Stimulated activated CD8-positive, alpha-beta memory T cell treated with anti-CD3 and anti-CD28 coated beads, Interleukin-7, amount 100 ng/mL, for 4 hours (primary cell): ENCODE measurements around the gene ASB16.
A peak's percentile ranks its signal among the peaks of the same experiment; 100 is the strongest.

ENCODE experiments used
- DNase-seq, 2 donors: peaks; one replicate each; pipeline ENCODE4 v3.0.0-alpha.2; 2020; ENCODE audit warnings: low read depth in 2 of 2

ASB16 gene

DNA sequence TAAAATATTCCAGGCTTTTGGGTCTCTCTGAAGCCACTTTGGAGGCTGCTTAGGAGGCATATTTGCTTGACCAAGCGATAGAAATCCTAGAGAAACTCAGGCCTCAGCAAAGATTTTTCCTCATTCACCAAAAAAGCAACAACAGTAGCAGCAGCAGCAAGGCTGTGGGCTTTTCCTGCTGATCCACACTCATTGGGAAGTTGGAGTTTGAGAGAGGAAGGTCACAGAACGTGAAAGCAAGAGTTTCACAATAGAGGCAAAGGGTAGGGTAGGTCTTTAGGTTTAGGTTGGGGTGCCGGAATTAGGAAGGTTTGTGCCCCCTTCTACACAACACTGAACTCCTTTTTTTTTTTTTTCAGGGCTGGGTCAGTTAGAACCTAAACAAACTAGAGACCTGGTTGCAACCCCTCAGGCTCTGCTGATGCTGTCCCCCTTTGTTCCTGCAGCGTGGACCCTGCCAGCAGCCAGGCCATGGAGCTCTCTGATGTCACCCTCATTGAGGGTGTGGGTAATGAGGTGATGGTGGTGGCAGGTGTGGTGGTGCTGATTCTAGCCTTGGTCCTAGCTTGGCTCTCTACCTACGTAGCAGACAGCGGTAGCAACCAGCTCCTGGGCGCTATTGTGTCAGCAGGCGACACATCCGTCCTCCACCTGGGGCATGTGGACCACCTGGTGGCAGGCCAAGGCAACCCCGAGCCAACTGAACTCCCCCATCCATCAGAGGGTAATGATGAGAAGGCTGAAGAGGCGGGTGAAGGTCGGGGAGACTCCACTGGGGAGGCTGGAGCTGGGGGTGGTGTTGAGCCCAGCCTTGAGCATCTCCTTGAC is 18.3 kb downstream of the ASB16 start:
- DNase-seq = no peak

DNA sequence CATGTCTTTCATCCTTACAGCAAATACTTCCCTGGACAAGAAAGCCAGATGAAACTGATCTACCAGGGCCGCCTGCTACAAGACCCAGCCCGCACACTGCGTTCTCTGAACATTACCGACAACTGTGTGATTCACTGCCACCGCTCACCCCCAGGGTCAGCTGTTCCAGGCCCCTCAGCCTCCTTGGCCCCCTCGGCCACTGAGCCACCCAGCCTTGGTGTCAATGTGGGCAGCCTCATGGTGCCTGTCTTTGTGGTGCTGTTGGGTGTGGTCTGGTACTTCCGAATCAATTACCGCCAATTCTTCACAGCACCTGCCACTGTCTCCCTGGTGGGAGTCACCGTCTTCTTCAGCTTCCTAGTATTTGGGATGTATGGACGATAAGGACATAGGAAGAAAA is 20.0 kb downstream of the ASB16 start:
- DNase-seq = no peak

DNA sequence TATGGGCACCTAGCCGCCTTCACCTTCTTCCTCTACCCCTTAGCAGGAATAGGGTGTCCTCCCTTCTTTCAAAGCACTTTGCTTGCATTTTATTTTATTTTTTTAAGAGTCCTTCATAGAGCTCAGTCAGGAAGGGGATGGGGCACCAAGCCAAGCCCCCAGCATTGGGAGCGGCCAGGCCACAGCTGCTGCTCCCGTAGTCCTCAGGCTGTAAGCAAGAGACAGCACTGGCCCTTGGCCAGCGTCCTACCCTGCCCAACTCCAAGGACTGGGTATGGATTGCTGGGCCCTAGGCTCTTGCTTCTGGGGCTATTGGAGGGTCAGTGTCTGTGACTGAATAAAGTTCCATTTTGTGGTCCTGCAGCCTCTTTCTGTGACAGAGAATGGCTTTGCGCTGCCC is 20.9 kb downstream of the ASB16 start:
- no peak for DNase-seq

DNA sequence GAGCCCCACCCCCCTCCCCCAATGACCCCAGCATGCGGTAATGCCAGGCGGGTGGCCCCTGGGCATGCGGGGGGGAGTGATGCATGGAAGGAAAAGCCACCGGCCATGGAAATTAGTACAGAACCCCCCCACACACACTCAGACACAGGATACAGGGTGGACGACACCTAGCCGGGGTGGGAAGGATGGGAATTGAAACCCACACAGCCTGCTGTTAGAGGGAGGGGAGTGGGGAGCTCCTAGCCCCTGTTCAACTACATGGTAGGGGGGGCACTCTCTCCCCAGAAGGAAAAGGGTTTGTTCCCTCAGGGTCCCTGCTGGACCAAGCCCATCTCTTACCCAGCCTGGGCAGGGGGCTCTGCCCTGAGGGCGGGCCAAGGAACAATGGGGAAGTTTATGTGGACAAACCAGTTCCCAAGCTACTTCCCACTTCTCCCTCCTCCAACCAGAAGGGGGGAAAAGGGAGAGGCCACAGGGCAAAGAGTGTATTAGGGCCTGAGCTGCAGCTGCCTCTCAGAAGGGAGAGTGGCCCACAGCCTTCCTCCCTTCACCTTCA is 21.5 kb downstream of the ASB16 start:
- DNase-seq = no peak

GRCh38 chr17:44192750-44193149 is 22.2 kb downstream of the ASB16 start:
- no peak for DNase-seq

- DNase-seq = no peak
These were observed 23.0 kb downstream of the ASB16 start for GRCh38 chr17:44193326-44194084.

DNA sequence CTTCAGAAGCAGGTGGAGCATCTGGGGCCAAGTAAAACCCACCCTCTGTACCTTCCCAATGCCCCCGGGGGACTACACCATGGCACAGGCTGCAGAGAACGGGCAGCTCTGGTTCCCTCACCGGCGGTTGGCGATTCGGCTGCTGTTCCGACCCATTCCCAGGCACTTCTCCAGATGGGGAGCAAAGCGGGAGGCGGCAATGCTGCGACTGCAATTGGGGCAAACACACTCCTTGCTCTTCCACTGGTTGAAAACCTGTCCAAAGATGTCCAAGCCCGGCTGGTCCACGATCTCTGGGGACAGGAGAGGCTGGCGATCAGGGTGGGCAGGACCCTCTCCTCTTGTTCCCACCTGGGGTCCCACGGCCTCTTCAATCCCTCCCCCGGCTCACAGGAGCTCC is 26.6 kb downstream of the ASB16 start:
- DNase-seq = no peak

GRCh38 chr17:44197980-44198720 is 27.6 kb downstream of the ASB16 start:
- no peak for DNase-seq

DNA sequence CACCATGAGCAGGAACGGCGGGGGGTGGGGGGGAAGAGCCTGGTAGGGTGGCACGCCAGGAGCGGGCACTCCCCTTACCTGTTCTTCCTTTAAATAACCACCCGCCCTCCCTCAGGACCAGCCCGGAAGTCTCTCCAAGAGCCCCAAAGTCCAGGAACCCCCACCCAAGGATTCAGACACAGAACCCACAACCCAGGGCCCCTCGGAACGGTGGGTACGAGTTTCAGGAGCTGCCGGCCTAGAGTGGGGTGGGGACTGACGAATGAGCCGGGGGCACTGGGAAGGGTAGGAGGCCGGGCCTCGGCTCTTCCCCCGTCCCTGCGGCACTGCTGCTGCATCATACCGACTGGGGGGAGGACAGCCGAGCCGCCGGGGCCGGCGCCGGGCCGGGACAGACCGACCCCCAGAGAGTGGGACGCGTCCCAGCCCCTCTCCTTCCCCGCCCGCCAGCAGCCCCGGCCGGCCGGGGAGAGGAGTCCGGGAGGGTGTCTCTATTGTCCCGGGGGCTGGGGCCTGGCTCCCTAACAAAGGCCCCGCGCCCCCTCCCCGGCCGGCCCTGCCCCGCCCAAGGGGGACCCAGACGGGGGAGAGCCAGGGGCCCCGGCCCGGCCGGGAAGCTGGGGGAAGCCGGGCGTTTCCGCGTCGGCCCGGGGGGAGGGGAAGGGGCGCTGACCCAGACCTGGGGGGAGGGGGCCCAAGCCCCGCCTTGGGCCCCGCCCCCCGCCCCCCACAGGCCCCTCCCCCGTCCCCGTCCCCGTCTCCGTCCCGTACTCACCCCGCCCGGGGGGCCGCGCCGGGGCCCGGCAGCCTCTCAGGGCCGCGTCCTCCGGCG is 28.4 kb downstream of the ASB16 start:
- DNase-seq = peak in 1 of 2 donors; percentile 50

DNA sequence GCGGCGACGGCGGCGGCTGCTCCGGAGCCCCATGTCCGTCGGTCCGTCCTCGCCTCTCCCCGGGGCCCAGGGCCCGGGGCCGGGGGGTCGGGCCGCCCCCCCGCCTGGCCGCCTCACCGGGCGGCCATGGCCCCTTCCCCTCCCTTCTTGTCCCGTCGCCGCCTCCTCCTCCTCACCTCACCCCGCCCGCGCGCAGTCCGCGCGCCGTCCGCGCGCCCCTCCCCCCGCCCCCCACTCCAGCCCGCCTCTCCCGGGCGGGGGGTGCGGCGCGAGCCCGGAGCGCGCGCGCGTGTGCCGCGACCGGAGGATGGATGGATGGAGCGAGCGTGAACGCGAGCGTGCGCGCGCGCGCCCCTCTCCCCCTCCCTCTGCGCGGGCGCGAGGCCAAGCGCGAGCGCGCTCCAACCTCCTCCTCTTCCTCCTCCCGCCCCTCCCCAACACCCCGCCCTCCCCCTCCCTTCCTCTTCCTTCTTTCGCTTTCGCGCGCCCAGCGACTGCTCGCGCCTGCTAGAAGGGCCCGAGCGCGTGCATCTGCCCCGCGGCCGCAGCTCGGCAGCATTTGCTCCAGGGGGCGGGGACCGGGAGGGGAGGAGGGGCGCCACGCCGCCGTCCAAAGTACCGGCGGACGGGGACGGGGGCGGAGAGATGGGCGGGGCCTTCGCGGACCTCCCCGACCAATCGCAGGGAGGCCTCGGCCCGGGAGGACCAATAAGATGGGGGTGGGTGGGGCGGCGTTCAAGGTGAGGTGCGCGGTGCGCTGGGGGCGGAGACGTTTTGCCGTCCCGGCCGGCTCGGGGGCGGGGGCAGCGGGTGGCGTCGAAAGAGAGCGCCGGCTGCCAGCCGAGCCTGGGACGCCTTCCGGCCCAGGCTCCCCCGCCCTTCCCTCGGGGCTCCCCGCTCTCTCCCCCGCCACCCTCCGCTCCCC is 29.3 kb downstream of the ASB16 start, which contains the start of gene ATXN7L3:
Gene ATXN7L3 (minus strand): TSS at position 332 of the 925 bp plus-strand sequence. CDS start 1,814 bp downstream, outside the sequence.
- peak; percentile 99 to 100 for DNase-seq

- no peak for DNase-seq
These were observed 30.1 kb downstream of the ASB16 start for GRCh38 chr17:44200478-44201155.

- DNase-seq = no peak
These were observed 32.3 kb downstream of the ASB16 start for GRCh38 chr17:44202756-44203155.

- no peak for DNase-seq
These were observed 33.4 kb downstream of the ASB16 start for GRCh38 chr17:44203731-44204440.

GRCh38 chr17:44204441-44204882 is 34.0 kb downstream of the ASB16 start:
- no peak for DNase-seq

- DNase-seq = no peak
These were observed 35.7 kb downstream of the ASB16 start for GRCh38 chr17:44205962-44206824.

GRCh38 chr17:44206825-44207155 is 36.3 kb downstream of the ASB16 start:
- no peak for DNase-seq

- no peak for DNase-seq
These were observed 36.8 kb downstream of the ASB16 start for GRCh38 chr17:44207319-44207718.

- no peak for DNase-seq
These were observed 37.2 kb downstream of the ASB16 start for GRCh38 chr17:44207743-44208142.
